Subcutaneous adipose tissue (tissue), 4 donors: ENCODE measurements around the gene SLC25A12. TPM values are rescaled to one million over a fixed set of nuclear protein-coding genes. Genes with fewer than 3 reads are reported as not detected.

Experiments
- total RNA-seq, 4 donors: library from RNA; depleted of rRNA; stranded (reverse); fragments of >200 nt; gene quantifications; one replicate each; pipeline ENCODE4 v1.1.0, GENCODE V29; 2016
- TF ChIP-seq, protein P1 (sequence below): fragments of 450-650 bp; IDR thresholded peaks from one replicate; pipeline ENCODE4 v1.5.1; 2016; ENCODE audit warnings: low read depth, mild to moderate bottlenecking, control low read depth, antibody characterized with exemption, moderate library complexity

The SLC25A12 gene
- total RNA-seq, 4 donors from 2014 or later: 12.4 to 24.0 (median 14.6) TPM

- TF ChIP-seq, protein P1, sequence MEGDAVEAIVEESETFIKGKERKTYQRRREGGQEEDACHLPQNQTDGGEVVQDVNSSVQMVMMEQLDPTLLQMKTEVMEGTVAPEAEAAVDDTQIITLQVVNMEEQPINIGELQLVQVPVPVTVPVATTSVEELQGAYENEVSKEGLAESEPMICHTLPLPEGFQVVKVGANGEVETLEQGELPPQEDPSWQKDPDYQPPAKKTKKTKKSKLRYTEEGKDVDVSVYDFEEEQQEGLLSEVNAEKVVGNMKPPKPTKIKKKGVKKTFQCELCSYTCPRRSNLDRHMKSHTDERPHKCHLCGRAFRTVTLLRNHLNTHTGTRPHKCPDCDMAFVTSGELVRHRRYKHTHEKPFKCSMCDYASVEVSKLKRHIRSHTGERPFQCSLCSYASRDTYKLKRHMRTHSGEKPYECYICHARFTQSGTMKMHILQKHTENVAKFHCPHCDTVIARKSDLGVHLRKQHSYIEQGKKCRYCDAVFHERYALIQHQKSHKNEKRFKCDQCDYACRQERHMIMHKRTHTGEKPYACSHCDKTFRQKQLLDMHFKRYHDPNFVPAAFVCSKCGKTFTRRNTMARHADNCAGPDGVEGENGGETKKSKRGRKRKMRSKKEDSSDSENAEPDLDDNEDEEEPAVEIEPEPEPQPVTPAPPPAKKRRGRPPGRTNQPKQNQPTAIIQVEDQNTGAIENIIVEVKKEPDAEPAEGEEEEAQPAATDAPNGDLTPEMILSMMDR: no peak
Observed at GRCh38 chr2:171882089-171882769, 11.8 kb downstream of the SLC25A12 start.

- TF ChIP-seq, protein P1: no peak
Observed at GRCh38 chr2:171880774-171881173, 13.3 kb downstream of the SLC25A12 start.

- TF ChIP-seq, protein P1: no peak
Observed at GRCh38 chr2:171879865-171880264, 14.2 kb downstream of the SLC25A12 start.

DNA sequence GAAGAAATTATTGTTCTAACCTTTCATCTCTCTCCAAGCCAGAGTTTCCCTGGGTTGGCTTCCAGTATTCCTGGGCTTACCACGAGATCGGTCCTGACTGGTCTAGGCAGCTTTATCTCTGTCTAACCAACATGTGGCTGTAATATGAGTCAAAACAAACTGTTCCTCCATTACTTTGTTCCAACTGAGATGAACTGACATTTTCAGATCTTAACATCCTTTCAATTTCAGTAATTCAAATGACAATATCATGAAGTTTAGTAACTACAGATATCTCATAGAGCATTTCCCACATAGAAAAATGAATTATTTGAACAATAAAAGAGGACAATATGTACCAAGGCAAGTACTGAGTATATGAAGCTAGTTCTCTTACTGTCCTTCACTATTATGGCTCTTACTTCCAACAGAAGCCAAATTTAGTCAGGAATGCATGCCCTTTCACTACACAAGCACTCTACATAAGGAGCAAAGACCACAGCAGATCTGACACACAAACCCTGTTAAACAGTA is 15.5 kb downstream of the SLC25A12 start:
- TF ChIP-seq, protein P1: no peak

GRCh38 chr2:171874963-171875362 is 19.1 kb downstream of the SLC25A12 start:
- TF ChIP-seq, protein P1: no peak

- TF ChIP-seq, protein P1: no peak
Observed at GRCh38 chr2:171874517-171874916, 19.5 kb downstream of the SLC25A12 start.

GRCh38 chr2:171864357-171864985 is 29.6 kb downstream of the SLC25A12 start:
- TF ChIP-seq, protein P1: no peak
